Keratinocyte (primary cell): Measurements from ENCODE around the gene CLEC7A. TPM values are rescaled to one million over a fixed set of nuclear protein-coding genes. Genes with fewer than 3 reads are reported as not detected.

Source experiments
- DNase-seq: peaks from one replicate; pipeline ENCODE4 v3.0.0-alpha.2; 2011; ENCODE audit warnings: low read depth, missing footprints, low spot score
- FAIRE-seq: peaks from 2 replicates; lab custom pipeline; 2011; peaks lifted over from hg19 to GRCh38; lab: Jason Lieb, UNC
- H2AFZ ChIP-seq: 2 replicates; pipeline ENCODE4 v1.6.0; 2012; ENCODE audit warnings: low read length, control low read depth, inconsistent platforms; ENCODE audit not compliant: control insufficient read depth
- H3K27ac ChIP-seq: 2 replicates; pipeline ENCODE4 v1.5.1; 2011; ENCODE audit warnings: low read length; ENCODE audit not compliant: control insufficient read depth, insufficient read depth
- H3K27me3 ChIP-seq: 3 replicates; pipeline ENCODE4 v1.6.0; 2011; ENCODE audit warnings: low read length; ENCODE audit not compliant: control insufficient read depth, insufficient read depth; ENCODE audit errors: extremely low read depth
- H3K36me3 ChIP-seq, 2 experiments: 2 replicates in 1 of 2; 3 replicates in 1 of 2; pipeline ENCODE4 v1.5.1; 2011; ENCODE audit warnings: low read length in 2 of 2, mild to moderate bottlenecking in 1 of 2; ENCODE audit not compliant: control insufficient read depth in 2 of 2, insufficient read depth in 2 of 2; ENCODE audit errors: extremely low read depth in 1 of 2
- H3K4me1 ChIP-seq: 3 replicates; pipeline ENCODE4 v1.5.1; 2011; ENCODE audit warnings: low read length; ENCODE audit not compliant: control insufficient read depth, insufficient read depth; ENCODE audit errors: extremely low read depth
- H3K4me2 ChIP-seq: 3 replicates; pipeline ENCODE4 v1.6.0; 2011; ENCODE audit warnings: low read depth, low read length; ENCODE audit not compliant: control insufficient read depth, insufficient read depth; ENCODE audit errors: extremely low read depth
- H3K4me3 ChIP-seq, 3 experiments: fragments of 200-600 bp in 1 of 3; sonication (generic) in 1 of 3; 2 replicates in 2 of 3; 3 replicates in 1 of 3; pipeline ENCODE4 v1.5.1; 2011 to 2016; ENCODE audit warnings: low read length in 3 of 3, mild to moderate bottlenecking in 3 of 3, control low read depth in 2 of 3, inconsistent platforms in 1 of 3, low read depth in 1 of 3, mixed read lengths in 1 of 3, mixed run types in 1 of 3, moderate library complexity in 1 of 3; ENCODE audit not compliant: control insufficient read depth in 2 of 3, insufficient read depth in 2 of 3; ENCODE audit errors: extremely low read depth in 1 of 3
- H3K79me2 ChIP-seq: 2 replicates; pipeline ENCODE4 v1.6.0; 2012; ENCODE audit warnings: low read length; ENCODE audit not compliant: control insufficient read depth, insufficient read depth
- H3K9ac ChIP-seq: 3 replicates; pipeline ENCODE4 v1.6.0; 2011; ENCODE audit warnings: low read length; ENCODE audit not compliant: control insufficient read depth, insufficient read depth; ENCODE audit errors: extremely low read depth
- H3K9me1 ChIP-seq: 3 replicates; pipeline ENCODE4 v1.6.0; 2011; ENCODE audit warnings: low read length; ENCODE audit not compliant: control insufficient read depth, insufficient read depth; ENCODE audit errors: extremely low read depth
- H3K9me3 ChIP-seq: 2 replicates; pipeline ENCODE4 v1.5.1; 2012; ENCODE audit warnings: low read depth, low read length; ENCODE audit not compliant: control insufficient read depth
- H4K20me1 ChIP-seq: 3 replicates; pipeline ENCODE4 v1.6.0; 2011; ENCODE audit warnings: low read length; ENCODE audit not compliant: control insufficient read depth, insufficient read depth; ENCODE audit errors: extremely low read depth
- CTCF ChIP-seq, 3 experiments: IDR thresholded peaks in 1 of 3; conservative IDR thresholded peaks in 1 of 3; optimal IDR thresholded peaks in 1 of 3; 2 replicates in 2 of 3; 3 replicates in 1 of 3; pipeline versions ENCODE3 to v1.5.1; 2011; ENCODE audit warnings: low read length in 3 of 3, mild to moderate bottlenecking in 3 of 3, moderate library complexity in 2 of 3, control low read depth in 1 of 3, inconsistent platforms in 1 of 3; ENCODE audit not compliant: insufficient read depth in 2 of 3; ENCODE audit errors: extremely low read depth in 1 of 3
- EZH2 ChIP-seq: IDR thresholded peaks from one replicate; pipeline ENCODE4 v1.6.1; 2012; ENCODE audit warnings: inconsistent platforms, mild to moderate bottlenecking, low read length, moderate library complexity
- dilution Hi-C: fragments of 300-500 bp; cut with MboI; formaldehyde crosslinking; loops from one replicate; pipeline ENCODE4 v1.7.0; 2020; ENCODE audit warnings: low sequenced_read_pairs; ENCODE audit not compliant: extremely low pct_ligation_motif_present
- polyA plus RNA-seq, 5 experiments: library from polyadenylated mRNA; depleted of rRNA in 3 of 5; stranded (reverse) in 3 of 5; stranded (forward) in 1 of 5; unstranded in 1 of 5; fragments of >200 nt; gene quantifications; 1 replicate in 1 of 5; 2 replicates in 3 of 5; 3 replicates in 1 of 5; pipeline versions ENCODE4 v1.2.1 to v1.2.3, GENCODE V29; 2011 to 2012; ENCODE audit warnings: missing spikeins in 2 of 5, low read depth in 1 of 5, low replicate concordance in 1 of 5

Gene CLEC7A
- polyA plus RNA-seq, 1 donor (not counting 4 experiments of a cell fraction or from before 2014, with no cell fraction given) = 0.62 TPM

GRCh38 chr12:10102322-10102721 lies 27.7 kb downstream of the CLEC7A start:
- Histone ChIP-seq H3K9me1 (no peaks in the 10 kb centered on the region), H2AFZ (no peak overlapping the region), H3K4me2 (no peak overlapping the region), H3K9me3 (no peaks in the 10 kb centered on the region), H3K79me2 (no peaks in the 10 kb centered on the region), H3K36me3 (no peaks in the 10 kb centered on the region), H3K9ac (no peak overlapping the region), H3K27me3 (no peaks in the 10 kb centered on the region), H3K4me3 (no peak overlapping the region), H3K27ac (no peak overlapping the region), H3K4me1 (no peaks in the 10 kb centered on the region), H4K20me1 (no peaks in the 10 kb centered on the region)
- no peak for TF ChIP-seq CTCF (optimal IDR thresholded peaks at IDR 0.05 in 1 of 3, IDR thresholded peaks at IDR 0.05 in 1 of 3, conservative IDR thresholded peaks at IDR 0.05 in 1 of 3; ENCODE audit: extremely low read depth in 1 of 3, insufficient read depth in 2 of 3, low read length in 3 of 3)
- no peak for DNase-seq
- no peak for FAIRE-seq
- dilution Hi-C loops = no loop called here

GRCh38 chr12:10101648-10102220 lies 28.3 kb downstream of the CLEC7A start:
- FAIRE-seq (peak; percentile 32), DNase-seq (no peak)
- TF ChIP-seq EZH2 (no peak), CTCF (optimal IDR thresholded peaks at IDR 0.05 in 1 of 3, IDR thresholded peaks at IDR 0.05 in 1 of 3, conservative IDR thresholded peaks at IDR 0.05 in 1 of 3; ENCODE audit: extremely low read depth in 1 of 3, insufficient read depth in 2 of 3, low read length in 3 of 3) (no peak)
- no peaks in the 10 kb centered on the region for H3K9me3 ChIP-seq
- H3K27ac ChIP-seq = no peak overlapping the region
- no peaks in the 10 kb centered on the region for H3K36me3 ChIP-seq
- no peak overlapping the region for H3K4me3 ChIP-seq
- no peak overlapping the region for H3K9ac ChIP-seq
- no peaks in the 10 kb centered on the region for H3K27me3 ChIP-seq
- H3K4me2 ChIP-seq = no peak overlapping the region
- dilution Hi-C loops = no loop called here
- H2AFZ ChIP-seq = no peak overlapping the region
- no peaks in the 10 kb centered on the region for H3K9me1 ChIP-seq
- no peaks in the 10 kb centered on the region for H4K20me1 ChIP-seq
- H3K79me2 ChIP-seq = no peaks in the 10 kb centered on the region
- H3K4me1 ChIP-seq = no peaks in the 10 kb centered on the region
